Activated CD4-positive, alpha-beta T cell treated with anti-CD3 and anti-CD28 coated beads for 48 hours (primary cell): ENCODE results near the gene FAXDC2.

Source experiments
- DNase-seq: peaks from one replicate; pipeline ENCODE4 v3.0.0-alpha.2; 2020

The FAXDC2 gene

DNA sequence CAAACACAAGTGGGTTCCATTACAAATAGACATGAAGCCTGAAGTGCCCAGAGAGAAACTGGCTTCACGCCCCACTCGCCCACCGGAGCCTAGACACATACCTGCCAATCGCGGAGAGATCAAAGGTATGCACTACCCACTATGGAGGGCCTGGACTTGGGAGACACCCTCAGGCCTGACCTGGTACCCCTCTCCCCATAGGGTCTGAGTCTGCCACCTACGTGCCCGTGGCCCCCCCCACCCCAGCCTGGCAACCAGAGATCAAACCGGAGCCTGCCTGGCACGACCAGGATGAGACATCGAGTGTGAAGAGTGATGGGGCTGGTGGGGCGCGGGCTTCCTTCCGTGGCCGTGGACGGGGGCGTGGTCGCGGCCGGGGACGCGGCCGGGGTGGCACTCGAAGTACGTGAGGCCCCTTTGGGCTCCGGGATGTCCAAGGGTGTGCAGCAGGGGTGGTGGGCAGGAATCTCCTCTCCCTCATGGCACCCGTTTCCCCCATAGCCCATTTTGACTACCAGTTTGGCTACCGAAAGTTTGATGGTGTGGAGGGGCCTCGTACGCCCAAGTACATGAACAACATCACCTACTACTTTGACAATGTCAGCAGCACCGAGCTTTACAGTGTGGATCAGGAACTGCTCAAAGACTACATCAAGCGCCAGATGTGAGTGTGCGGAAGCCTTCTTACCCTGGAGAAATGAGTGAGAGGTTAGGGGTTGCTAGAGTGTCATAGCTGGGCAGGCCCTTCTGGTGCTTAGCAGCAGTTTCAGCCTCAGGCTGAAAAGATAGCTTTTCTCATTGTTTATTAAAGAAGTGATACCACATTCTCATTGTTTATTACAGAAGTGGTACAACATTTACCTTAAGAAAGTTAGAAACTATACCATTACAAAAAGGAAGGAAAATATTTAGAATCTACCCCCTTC is 56.5 kb downstream of the FAXDC2 start:
- no peak for DNase-seq

DNA sequence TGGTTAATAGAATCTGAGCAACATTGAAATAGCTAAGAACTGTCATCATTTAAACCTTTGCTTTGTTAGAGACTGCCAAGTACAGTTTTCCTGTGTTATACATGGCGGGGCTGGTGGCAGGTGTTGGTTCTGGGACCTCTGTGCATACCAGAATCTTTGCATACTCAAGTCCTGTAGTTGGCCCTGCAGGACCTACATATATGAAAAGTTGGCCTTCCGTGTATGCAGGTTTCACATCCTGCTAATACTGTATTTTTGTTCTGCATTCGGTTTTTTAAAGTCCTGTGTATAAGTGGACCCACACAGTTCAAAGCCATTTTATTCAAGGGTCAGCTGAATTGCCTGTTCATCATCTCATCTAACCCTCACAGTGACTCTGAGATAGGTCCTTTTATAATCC is 58.9 kb downstream of the FAXDC2 start:
- DNase-seq, result no peak

DNA sequence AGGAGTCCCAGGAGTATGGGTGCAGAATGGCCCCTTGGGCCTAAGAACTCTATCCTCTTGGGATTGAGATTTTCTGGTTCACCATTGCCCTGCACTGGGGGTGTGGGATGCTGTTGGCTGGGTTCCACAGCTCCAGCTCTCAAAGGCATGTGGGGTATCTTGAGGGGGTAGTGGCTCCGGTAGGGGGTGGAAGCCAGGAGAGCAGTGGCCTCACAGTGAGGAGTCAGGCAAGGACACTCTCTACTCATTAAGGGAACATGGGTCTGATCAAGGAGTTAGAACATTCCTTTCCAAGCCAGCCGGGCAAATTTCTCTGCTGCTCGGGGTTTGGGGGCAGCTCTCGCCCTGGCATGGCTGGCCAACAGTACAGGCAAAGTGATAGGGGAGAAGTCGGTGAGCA is 62.2 kb downstream of the FAXDC2 start:
- DNase-seq, result no peak

DNA sequence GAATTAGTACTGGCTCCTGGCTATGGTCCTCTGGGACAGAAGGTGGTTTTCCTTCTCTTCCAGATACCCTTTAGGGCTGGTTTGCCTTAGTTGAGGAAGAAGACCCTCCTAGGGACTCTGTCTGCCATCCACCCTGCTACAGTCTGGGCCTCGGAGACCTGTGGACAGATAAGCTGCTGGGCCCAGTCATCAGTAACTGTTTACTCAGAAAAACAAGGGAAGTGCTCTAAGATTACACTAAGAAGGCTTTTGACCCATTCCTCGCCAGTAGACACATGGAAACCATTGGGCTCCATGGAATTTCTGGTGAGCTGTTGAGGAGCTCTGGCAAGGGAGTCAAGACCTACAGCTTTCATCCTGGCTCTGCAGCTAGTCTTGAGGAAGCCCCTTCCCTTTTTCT is 64.0 kb downstream of the FAXDC2 start:
- DNase-seq, result no peak

DNA sequence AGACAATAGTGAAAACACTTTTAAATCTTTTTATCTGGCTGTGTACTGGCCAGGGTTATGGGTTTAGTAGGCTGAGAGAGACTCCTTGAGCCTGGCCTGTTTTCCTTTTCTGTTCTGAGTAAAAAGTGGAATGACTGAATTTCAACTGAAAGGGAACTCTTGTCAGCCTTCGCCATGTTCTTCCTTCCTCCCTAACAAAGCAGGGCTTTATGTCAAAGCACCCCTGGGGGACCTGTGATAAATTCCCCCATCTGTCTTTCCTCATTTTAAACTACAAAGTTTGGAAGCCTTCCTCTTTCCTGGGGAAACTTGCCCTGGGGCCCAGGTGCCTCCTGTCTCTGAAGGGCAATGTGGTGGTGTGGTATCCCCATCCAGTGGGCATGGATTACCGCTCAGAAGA is 65.5 kb downstream of the FAXDC2 start:
- no peak for DNase-seq

DNA sequence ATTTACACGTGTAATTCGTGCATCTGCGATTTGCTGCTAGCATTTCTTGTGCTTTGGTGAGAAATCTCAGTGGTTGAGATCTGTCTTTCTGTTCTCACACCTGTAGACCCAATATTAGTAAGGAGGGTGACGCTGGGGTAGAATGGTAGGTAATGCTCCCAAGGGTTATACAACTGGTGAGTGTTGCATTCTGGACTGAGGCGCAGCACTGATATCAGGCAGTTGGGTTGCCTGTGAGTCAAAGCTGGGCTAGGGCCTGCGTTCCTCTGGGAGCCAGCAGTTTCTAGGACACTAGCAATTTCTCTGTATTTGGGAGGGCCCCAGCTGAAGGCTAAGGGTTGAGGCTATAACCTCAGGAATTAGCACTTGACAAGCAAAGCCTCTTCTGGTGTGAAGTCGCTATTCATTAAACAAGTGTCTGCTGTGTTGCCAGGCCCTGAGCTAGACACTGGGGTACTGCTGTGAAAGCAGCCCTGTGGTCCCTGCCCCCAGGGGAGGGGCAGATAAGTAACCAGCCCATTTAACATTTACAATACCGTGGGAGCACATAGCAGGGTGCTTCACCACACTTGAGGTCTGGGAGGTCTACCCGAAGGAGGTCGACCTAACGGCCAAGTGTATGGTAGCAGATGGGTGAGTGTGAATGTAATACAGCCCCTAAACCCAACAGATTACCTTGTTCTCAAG is 66.5 kb downstream of the FAXDC2 start:
- no peak for DNase-seq

DNA sequence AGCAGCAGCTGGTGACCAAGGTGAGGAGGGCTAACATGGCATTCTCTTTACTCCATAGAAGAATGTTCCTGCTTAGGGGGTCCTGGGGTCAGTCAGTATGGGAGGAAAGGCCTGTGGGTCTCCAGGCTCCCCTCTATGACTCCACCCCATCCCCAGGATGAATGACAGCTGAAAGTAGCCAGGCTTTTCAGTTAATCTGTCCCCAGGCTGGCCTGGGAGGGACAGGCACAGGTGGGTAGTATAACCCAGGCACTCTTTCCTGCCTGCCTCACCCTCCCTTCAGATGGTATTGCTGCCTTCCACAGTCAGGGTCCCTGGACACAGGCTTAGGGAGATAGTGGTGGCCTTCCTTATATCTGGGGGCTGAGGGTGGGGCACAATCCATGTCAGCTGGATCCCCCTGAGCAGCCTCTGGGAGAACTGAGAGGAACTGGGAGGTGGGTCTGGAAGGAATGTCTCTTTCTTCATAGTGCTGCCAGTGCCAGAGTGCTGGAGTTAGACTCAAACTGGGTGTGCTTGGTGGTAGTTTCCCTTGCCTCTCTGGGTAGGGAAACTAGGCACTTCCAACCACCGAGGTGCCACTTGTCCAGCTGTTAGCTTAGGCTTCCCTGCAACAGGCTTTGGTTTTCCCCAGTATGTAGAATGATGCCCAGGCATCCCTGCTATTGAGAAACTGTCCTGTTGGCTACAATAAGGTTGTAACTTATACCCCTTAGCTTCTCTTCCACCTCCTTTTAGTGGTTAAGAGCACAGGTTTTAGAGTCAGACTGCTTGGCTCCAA is 67.4 kb downstream of the FAXDC2 start:
- DNase-seq, result no peak

DNA sequence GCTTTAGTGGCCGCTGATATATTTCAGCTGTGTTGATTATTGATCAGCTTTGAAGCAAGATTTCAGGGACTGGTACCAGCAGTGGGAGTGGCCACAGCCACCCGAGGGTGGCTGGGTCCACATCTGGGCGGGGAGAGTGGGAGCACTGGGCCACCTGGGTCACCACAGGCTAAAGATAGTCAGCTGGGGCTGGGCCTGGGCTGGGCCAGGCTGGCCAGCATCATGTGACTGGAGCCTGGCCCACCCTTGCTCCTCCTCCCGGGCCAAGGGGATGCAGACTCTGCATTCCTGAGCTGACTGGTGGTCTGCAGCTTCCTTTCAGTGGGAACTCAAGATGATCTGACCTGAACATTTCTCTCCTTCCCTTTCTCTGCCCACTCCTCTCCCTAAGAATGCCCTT is 68.1 kb downstream of the FAXDC2 start:
- no peak for DNase-seq

DNA sequence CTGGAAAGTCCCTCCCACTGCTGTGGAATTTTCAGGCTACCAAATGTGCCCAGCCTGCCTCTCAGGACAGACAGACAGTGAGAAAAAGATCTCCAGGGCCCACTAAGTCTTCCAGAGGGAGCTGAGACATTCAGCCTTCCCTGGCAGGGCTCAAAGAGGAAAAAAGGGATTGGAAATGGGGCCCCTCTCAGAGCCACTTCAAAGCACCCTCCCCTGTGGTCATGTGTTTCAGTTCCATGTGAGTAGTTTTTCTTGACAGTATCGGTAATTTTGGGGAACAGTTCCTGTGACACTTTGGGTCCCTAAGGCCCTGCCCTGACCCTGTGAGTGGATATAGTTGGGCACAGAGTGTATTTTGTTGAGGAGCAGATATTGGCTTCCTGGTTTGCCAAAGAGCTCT is 70.3 kb downstream of the FAXDC2 start:
- no peak for DNase-seq

DNA sequence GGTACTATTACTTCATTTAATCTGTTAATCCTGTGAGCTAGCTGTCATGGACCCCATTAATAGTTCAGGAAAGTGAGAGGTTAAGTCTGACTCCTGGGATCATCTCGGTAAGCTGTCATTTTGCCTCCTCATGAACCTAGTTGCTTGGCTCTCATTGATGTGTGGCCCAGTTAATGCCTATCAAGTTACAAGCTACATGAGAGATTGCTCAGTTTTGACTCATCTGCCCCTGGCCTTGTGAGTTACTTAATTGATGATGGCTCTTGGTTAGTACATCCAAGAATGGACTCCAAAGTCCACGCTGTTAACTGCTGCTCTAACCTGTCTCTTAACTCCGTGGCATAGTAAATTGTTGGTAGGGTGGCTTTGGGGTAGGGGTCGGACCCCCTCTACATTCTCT is 71.3 kb downstream of the FAXDC2 start:
- DNase-seq, result no peak

DNA sequence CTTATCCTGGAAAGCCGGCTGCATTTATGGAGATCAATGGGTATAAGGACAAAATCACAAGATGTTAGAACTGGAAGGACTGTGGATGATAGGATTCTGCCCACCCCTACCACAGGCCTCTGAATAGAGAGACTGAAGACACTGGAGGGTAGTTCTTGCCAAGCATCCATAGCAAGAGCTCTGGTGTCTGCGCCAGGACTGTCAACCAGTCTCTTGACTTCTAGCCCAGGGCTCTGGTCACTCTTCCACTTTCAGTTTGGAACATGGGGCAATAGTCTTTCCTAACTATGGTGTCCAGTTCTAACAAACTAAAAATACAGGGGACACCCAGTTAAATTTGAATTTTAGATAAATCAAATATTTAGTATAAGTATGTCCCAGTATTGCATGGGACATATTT is 71.9 kb downstream of the FAXDC2 start:
- no peak for DNase-seq

DNA sequence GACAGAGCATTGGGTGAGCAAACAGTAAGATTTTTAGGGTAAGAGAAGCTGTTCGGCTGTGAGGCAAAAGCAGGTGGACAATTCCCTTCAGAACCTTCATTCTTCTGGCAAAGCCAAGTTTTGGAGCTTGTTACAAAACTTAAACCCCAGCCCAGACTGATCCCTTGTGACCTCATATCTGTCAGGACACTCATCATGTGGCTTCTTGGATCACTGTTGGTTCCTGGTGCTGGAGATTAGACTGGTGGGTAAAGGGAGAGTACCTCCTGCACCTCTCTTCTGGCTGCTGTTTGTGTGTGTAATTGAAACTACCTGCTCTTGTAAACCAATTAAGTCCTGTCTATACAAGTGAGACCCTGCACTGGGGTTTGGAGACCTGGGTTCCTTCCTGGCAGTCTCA is 74.2 kb downstream of the FAXDC2 start:
- no peak for DNase-seq

DNA sequence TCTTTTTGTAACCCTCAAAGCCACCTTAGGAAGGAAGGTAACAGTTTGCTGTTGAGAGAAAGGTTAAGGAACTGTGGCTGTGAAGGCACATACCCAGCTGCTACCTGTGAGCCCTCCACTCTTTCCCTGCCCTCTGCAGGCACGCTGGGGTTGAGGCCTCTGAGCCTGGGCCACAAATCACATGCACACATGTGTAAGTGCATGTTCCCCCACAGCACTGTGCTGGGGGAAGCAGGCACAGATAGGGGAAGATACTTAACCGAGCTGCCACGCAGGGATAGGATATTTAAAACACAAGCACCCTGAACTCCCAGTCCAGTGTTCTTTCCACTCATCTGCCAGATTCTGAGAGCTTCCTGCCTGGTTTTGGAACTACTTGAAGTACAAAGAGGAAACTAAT is 77.1 kb downstream of the FAXDC2 start:
- no peak for DNase-seq

DNA sequence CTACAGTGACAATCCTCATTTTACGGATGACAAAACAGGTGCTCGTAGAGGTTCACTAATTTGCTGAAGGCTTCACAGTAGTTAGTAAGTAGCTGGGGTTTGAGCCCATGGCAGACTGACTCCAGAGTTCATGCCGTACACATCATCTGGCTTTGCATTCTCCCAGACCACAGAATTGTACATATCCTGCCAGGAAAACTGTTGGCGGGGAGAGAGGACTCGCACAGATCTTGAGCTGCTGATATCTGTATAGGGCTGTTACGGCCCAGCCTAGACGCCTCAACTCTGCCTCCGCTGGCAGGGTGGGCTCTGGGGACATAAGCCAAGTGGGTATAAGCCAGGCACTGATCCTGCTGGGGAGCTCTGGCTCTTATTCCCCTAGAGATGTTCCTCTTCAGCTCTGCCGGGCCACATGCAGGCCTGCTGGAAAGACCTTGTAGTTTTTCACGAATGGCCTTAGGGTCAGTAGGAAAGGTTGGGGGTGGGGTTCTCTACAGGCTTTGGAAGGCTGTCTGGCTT is 79.0 kb downstream of the FAXDC2 start:
- no peak for DNase-seq

DNA sequence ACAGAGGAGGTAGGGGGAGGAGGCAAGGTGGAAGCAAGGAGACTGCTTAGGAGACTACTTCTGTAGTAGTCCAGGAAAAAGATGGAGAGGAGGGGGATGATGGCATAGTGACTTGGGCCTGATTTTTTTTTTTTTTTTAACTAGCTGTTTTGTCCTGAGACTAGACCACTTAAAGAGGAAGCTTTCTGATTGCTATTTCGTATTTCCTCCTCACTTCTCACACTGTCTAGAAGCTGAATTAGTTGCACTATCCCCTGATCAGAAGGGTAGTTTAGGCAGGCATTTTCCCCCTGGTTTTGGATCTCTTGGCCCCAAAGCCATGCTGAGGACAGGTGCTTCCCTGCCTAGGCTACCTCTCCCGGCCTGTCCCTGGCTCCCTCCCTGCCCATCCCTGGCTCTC is 80.3 kb downstream of the FAXDC2 start:
- no peak for DNase-seq
